ENCODE data around the gene LRRC45.

GRCh38 chr17:82062076-82062983 is 39.2 kb downstream of the LRRC45 start:
- no peak for TF ChIP-seq CTCF (conservative IDR thresholded peaks at IDR 0.05 in 1 of 2, IDR thresholded peaks at IDR 0.05 in 1 of 2; ENCODE audit: low read depth in 1 of 2, low read length in 2 of 2)
- no peak for TF ChIP-seq EZH2 (IDR thresholded peaks at IDR 0.05; ENCODE audit: low read length, missing control alignments)
